Uterus (tissue), 2 donors: ENCODE data around the gene NUMB.

Experiments used
- POLR2A ChIP-seq, 2 donors: fragments of 450-650 bp; IDR thresholded peaks; one replicate each; pipeline ENCODE4 v1.6.1; 2016; ENCODE audit warnings: antibody characterized with exemption in 2 of 2, mild to moderate bottlenecking in 1 of 2, moderate library complexity in 1 of 2
- TF ChIP-seq, protein P1 (sequence below), 4 experiments: fragments of 200-600 bp in 2 of 4; fragments of 450-650 bp in 2 of 4; sonication (generic) in 2 of 4; IDR thresholded peaks; one replicate each; pipeline ENCODE4 v1.5.1; 2016 to 2019; ENCODE audit warnings: antibody characterized with exemption in 4 of 4, mild to moderate bottlenecking in 2 of 4, moderate library complexity in 1 of 4

DNA sequence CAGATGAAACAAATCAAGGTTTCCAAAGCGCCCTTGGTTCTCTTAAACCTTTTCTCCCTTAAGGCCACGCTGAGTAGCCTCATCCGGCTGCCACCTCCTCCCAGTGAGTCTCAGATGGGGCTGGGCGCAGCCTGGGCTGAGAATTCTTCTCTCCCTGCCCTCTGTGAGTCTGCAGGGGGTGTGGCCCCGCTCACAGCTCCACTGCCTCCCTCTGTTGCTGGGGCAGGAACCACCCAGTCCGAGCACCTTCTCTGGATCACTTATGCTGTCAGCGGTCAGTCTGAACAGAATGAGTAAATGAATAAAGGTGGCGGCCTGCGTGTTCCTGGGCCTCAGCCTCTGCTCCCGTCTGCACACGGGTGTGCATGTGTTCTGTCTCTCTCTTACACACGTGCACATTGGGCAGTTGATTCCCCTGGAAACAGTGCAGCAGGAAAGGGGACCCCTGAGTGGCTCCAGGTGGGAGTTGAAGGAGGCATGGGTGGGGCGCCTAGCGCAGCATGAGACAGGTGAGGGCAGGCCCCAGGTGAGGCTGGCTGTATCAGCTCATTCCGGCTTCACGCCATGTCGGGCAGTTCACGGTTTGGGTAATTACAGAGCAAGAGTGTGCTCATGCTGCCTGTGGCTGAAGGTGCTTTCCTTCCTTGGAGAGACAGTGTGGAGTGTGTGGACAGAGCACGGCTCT, 216.7 kb downstream of the NUMB start:
- TF ChIP-seq, protein P1, sequence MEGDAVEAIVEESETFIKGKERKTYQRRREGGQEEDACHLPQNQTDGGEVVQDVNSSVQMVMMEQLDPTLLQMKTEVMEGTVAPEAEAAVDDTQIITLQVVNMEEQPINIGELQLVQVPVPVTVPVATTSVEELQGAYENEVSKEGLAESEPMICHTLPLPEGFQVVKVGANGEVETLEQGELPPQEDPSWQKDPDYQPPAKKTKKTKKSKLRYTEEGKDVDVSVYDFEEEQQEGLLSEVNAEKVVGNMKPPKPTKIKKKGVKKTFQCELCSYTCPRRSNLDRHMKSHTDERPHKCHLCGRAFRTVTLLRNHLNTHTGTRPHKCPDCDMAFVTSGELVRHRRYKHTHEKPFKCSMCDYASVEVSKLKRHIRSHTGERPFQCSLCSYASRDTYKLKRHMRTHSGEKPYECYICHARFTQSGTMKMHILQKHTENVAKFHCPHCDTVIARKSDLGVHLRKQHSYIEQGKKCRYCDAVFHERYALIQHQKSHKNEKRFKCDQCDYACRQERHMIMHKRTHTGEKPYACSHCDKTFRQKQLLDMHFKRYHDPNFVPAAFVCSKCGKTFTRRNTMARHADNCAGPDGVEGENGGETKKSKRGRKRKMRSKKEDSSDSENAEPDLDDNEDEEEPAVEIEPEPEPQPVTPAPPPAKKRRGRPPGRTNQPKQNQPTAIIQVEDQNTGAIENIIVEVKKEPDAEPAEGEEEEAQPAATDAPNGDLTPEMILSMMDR (IDR thresholded peaks at IDR 0.05): no peak
- no peak for TF ChIP-seq POLR2A (IDR thresholded peaks at IDR 0.05)
